ENCODE data around the gene PRR18. TPM values are rescaled to one million over a fixed set of nuclear protein-coding genes. Genes with fewer than 3 reads are reported as not detected.

Gene PRR18
- total RNA-seq, 1 experiment from 2014 or later: not detected

DNA sequence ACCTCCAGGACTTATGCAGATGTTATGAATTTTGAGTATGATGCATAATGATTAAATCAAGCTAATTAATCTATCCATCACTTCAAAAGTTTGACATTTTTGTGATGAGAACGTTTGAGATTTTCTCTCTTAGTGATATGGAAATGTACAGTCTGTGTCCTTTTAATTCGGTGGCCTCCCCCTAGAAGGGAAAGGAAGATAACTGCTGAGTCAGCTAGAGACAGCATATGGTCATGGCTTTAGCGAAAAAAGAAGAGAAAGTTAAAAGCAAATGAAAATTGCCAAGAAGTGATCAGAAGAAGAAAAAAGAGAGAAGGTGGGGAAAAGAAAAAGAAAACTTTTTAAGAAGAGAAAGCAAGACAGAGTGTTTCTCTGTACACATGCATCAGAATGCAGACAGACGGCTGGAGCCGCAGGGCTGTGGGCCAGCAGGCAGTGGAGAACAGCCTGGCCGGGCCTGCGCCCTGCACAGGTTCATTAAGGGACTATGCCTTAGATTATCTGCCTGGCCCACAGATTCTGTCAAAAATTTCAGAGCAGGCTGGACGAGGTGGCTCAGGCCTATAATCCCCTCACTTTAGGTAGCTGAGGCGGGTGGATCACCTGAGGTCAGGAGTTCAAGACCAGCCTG, 7.7 kb downstream of the PRR18 start:
- ChIA-PET CTCF (no interaction called here), POLR2A (ENCODE audit: unreplicated experiment) (no interaction called here)
- Histone ChIP-seq H3K9me3 (ENCODE audit: low read length) (no peaks in the 10 kb centered on the region), H3K79me2 (ENCODE audit: low read length) (no peaks in the 10 kb centered on the region), H3K27me3 (ENCODE audit: low read length) (peaks cover 20% of the 10 kb centered on the region), H4K20me1 (ENCODE audit: low read length) (no peaks in the 10 kb centered on the region), H3K4me1 (ENCODE audit: insufficient read depth, low read length) (peaks cover 9% of the 10 kb centered on the region; the same call in 1 of the 2 replicates), H3K9me2 (replicated peaks; ENCODE audit: low read length) (no peaks in the 10 kb centered on the region), H3K27ac (ENCODE audit: low read length) (no peak overlapping the region), H2AFZ (ENCODE audit: low read length) (no peak overlapping the region), H3K9ac (ENCODE audit: low read length) (no peak overlapping the region), H3F3A (ENCODE audit: low read length, unreplicated experiment) (no peaks in the 10 kb centered on the region), H3K4me2 (ENCODE audit: low read length) (no peak overlapping the region), H3K36me3 (ENCODE audit: low read depth, low read length) (no peaks in the 10 kb centered on the region), H3K4me3 (ENCODE audit: low read length) (no peak overlapping the region)
- BruUV-seq (replicated peaks): no TSS peak
- TF ChIP-seq EZH2phosphoT487 (IDR thresholded peaks at IDR 0.05; ENCODE audit: borderline replicate concordance, low read length) (no peak), EZH2 (IDR thresholded peaks at IDR 0.05; ENCODE audit: low read length, unreplicated experiment) (no peak)
- TF ChIP-seq, protein P1, sequence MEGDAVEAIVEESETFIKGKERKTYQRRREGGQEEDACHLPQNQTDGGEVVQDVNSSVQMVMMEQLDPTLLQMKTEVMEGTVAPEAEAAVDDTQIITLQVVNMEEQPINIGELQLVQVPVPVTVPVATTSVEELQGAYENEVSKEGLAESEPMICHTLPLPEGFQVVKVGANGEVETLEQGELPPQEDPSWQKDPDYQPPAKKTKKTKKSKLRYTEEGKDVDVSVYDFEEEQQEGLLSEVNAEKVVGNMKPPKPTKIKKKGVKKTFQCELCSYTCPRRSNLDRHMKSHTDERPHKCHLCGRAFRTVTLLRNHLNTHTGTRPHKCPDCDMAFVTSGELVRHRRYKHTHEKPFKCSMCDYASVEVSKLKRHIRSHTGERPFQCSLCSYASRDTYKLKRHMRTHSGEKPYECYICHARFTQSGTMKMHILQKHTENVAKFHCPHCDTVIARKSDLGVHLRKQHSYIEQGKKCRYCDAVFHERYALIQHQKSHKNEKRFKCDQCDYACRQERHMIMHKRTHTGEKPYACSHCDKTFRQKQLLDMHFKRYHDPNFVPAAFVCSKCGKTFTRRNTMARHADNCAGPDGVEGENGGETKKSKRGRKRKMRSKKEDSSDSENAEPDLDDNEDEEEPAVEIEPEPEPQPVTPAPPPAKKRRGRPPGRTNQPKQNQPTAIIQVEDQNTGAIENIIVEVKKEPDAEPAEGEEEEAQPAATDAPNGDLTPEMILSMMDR (conservative IDR thresholded peaks at IDR 0.05; ENCODE audit: low read depth, low read length): no peak
- intact Hi-C loops (cut with micrococcal nuclease): no loop called here
- DNase-seq (no peak), ATAC-seq (no peak)

DNA sequence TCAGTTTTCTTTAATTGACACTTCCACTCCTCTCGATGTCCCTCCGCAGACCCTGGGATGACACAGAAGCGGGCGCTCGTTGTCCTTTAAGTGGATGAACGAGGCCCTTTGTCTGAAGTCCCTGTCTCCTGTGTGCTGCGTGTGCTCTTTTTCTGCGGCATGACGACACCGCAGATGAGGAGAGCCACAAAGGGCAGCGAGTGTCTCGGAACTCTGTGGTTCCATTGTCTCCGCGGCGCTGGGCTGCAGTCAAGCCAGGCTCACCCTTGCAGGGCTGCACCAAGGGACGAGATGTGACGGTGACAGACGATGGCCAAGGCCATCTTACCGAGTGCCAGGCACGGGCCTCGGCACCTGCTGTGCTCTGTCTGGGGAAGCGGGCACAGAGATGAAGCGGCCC, 10.6 kb downstream of the PRR18 start:
- Histone ChIP-seq H4K20me1 (ENCODE audit: low read length) (no peaks in the 10 kb centered on the region), H3K36me3 (ENCODE audit: low read depth, low read length) (no peaks in the 10 kb centered on the region), H3K27ac (ENCODE audit: low read length) (no peak overlapping the region), H3K79me2 (ENCODE audit: low read length) (no peaks in the 10 kb centered on the region), H2AFZ (ENCODE audit: low read length) (no peak overlapping the region), H3K9me2 (replicated peaks; ENCODE audit: low read length) (no peaks in the 10 kb centered on the region), H3K9ac (ENCODE audit: low read length) (no peak overlapping the region), H3K27me3 (ENCODE audit: low read length) (peaks cover 20% of the 10 kb centered on the region), H3K9me3 (ENCODE audit: low read length) (no peaks in the 10 kb centered on the region), H3K4me3 (ENCODE audit: low read length) (no peak overlapping the region), H3K4me2 (ENCODE audit: low read length) (no peak overlapping the region), H3K4me1 (ENCODE audit: insufficient read depth, low read length) (peaks cover 9% of the 10 kb centered on the region; the same call in 1 of the 2 replicates), H3F3A (ENCODE audit: low read length, unreplicated experiment) (no peaks in the 10 kb centered on the region)
- POLR2A ChIA-PET (ENCODE audit: unreplicated experiment): no interaction called here
- no TSS peak for BruUV-seq (replicated peaks)
- no peak for TF ChIP-seq EZH2 (IDR thresholded peaks at IDR 0.05; ENCODE audit: low read length, unreplicated experiment)
- TF ChIP-seq, protein P1 (conservative IDR thresholded peaks at IDR 0.05; ENCODE audit: low read depth, low read length): no peak
- TF ChIP-seq EZH2phosphoT487 (IDR thresholded peaks at IDR 0.05; ENCODE audit: borderline replicate concordance, low read length): no peak
- DNase-seq: no peak
- ATAC-seq: no peak
- intact Hi-C loops (cut with micrococcal nuclease): no loop called here
- CTCF ChIA-PET: no interaction called here

DNA sequence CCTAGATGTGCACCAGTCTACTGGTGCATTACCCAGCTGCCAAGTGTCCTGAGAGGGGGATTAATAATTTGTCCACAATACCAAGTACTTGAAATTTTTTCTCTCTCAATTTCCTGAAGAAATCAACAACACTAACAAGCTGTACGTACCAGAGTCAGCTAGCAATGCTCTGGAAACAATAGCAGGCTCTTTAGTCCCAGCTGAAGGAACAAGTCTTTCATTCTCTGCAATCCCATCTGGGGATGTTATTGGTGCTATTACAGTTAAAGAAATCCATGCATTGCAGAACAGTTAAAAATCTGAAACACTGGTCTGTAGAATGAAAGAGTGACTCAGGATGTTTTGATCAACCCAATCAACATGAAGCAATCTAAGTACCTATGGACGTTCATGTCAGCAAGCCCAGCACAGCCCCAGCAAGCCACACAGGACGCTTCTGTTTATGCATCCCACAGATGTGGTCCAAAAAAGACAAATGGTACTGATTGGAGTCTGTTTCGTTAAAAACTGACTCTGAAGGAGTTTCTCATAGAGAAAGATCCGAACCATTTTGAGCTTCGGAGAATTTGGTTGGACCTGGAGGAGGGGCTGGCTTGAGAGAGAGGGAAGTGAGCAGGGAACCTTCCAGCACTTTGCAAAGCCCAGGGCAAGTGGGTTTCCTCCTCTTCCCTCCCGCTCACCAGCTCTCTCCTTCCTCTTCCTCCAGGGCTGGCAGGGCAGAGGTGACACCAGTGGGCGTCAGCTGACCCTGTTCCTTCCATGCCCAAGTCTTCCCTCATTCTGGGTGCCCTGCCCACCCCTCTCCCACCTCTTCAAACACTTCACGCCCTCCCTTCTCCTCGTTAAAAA, 11.9 kb downstream of the PRR18 start:
- no peak for ATAC-seq
- Histone ChIP-seq H3K4me2 (ENCODE audit: low read length) (no peak overlapping the region), H3K9ac (ENCODE audit: low read length) (no peak overlapping the region), H3K4me1 (ENCODE audit: insufficient read depth, low read length) (no peaks in the 10 kb centered on the region), H3K27me3 (ENCODE audit: low read length) (peaks cover 27% of the 10 kb centered on the region), H3K4me3 (ENCODE audit: low read length) (no peak overlapping the region), H3K9me3 (ENCODE audit: low read length) (no peaks in the 10 kb centered on the region), H3K36me3 (ENCODE audit: low read depth, low read length) (no peaks in the 10 kb centered on the region), H3K9me2 (replicated peaks; ENCODE audit: low read length) (no peaks in the 10 kb centered on the region), H4K20me1 (ENCODE audit: low read length) (no peaks in the 10 kb centered on the region), H3K27ac (ENCODE audit: low read length) (no peak overlapping the region), H3K79me2 (ENCODE audit: low read length) (no peaks in the 10 kb centered on the region), H3F3A (ENCODE audit: low read length, unreplicated experiment) (no peaks in the 10 kb centered on the region), H2AFZ (ENCODE audit: low read length) (no peak overlapping the region)
- TF ChIP-seq, protein P1 (conservative IDR thresholded peaks at IDR 0.05; ENCODE audit: low read depth, low read length): no peak
- ChIA-PET CTCF (no interaction called here), POLR2A (ENCODE audit: unreplicated experiment) (no interaction called here)
- BruUV-seq (replicated peaks): no TSS peak
- no peak for DNase-seq
- intact Hi-C loops (cut with micrococcal nuclease): no loop called here

All from PC-3 (cell line).